Measurements from ENCODE around the gene TRRAP. TPM values are rescaled to one million over a fixed set of nuclear protein-coding genes. Genes with fewer than 3 reads are reported as not detected.
A peak's percentile ranks its signal among the peaks of the same experiment; 100 is the strongest.

The TRRAP gene
- total and polyA plus RNA-seq, 2 of the 4 experiments (the other 2 are of a cell fraction) = 12.5 to 18.1 TPM

DNA sequence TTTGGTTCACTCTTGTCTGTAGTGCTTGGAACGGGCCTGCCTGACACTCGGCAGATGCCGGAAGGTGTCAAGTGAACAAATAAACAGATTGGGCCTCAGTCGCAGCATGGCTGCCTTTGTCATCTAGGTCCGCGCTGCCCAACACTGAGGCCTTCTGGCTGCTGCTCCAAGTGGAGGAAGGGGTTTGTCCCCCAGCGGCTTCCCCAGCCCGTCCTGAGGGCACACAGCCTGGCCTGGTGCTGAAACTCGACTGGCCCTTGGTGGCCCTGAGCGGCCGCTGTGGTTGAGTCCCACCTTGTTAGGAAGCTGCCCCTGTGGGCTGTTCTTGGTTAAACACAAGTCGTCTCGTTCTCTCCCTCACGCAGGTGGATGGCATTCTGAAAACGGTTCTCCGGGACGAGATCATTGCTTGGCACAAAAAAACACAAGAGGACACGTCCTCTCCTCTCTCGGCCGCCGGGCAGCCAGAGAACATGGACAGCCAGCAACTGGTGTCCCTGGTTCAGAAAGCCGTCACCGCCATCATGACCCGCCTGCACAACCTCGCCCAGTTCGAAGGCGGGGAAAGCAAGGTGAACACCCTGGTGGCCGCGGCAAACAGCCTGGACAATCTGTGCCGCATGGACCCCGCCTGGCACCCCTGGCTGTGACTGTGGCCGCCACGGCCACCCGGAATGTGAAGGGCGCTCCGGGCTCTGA is 133.5 kb downstream of the TRRAP start:
- H4K8ac ChIP-seq (ENCODE audit: low read depth in 2 of 2, low read length in 2 of 2) = no peak overlapping the region
- H2AFZ ChIP-seq (replicated peaks; ENCODE audit: low read length, poor library complexity) = no peak overlapping the region
- POLR2A ChIA-PET (ENCODE audit: unreplicated experiment) = no interaction called here
- peaks cover 0 to 8% of the 10 kb centered on the region in 2 experiments; a peak in 2 of 4 replicates for H3K79me1 ChIP-seq (ENCODE audit: low read depth in 1 of 2, low read length in 2 of 2)
- H3K9ac ChIP-seq (ENCODE audit: low read depth, low read length) = no peak overlapping the region
- H3K56ac ChIP-seq (ENCODE audit: extremely low read depth, insufficient read depth, low read length) = no peak overlapping the region
- no peak overlapping the region for H2AK5ac ChIP-seq (ENCODE audit: low read depth, low read length)
- H3K4ac ChIP-seq (ENCODE audit: low read depth, low read length) = no peak overlapping the region
- H3K18ac ChIP-seq (ENCODE audit: low read depth, low read length) = no peak overlapping the region
- CTCF ChIA-PET = no interaction called here
- H2BK15ac ChIP-seq (ENCODE audit: low read depth, low read length) = no peak overlapping the region
- H3K4me1 ChIP-seq (ENCODE audit: control insufficient read depth, insufficient read depth, low read length) = no peaks in the 10 kb centered on the region
- no peak overlapping the region for H3K23ac ChIP-seq (ENCODE audit: low read depth, low read length)
- ATAC-seq (ENCODE audit: low read depth) (no peak), DNase-seq (no peak)
- H2BK120ac ChIP-seq (ENCODE audit: low read depth, low read length) = no peak overlapping the region
- no TSS peak for BruUV-seq (replicated peaks)
- WGBS, 2 experiments (ENCODE audit: extremely low coverage in 2 of 2, insufficient read length in 1 of 2) = 88% methylated on average over 15 of the region's 36 CpGs; no CpG with 5 or more reads in 1 of the 2 experiments
- H3K27ac ChIP-seq (ENCODE audit: insufficient read depth, low read length) = no peak overlapping the region
- peaks cover 5% of the 10 kb centered on the region; the same call in 1 of the 2 replicates for H4K20me1 ChIP-seq (ENCODE audit: insufficient read depth, low read length)
- no peak overlapping the region for H3K4me3 ChIP-seq (ENCODE audit: insufficient read depth, low read depth, low read length)
- H3K9me1 ChIP-seq (ENCODE audit: insufficient read depth, low read length) = 0 out of 2 replicates have a peak, but pooled peaks cover 4% of the 10 kb centered on the region
- H3K9me3 ChIP-seq (ENCODE audit: control insufficient read depth, insufficient read depth, low read length) = no peaks in the 10 kb centered on the region
- in situ Hi-C loops (cut with MboI; ENCODE audit: low sequenced_read_pairs) (no loop called here), dilution Hi-C loops (cut with HindIII; ENCODE audit: low sequenced_read_pairs, unreplicated experiment) (no loop called here), intact Hi-C loops (cut with micrococcal nuclease) (no loop called here)
- no peak overlapping the region for H4K91ac ChIP-seq (ENCODE audit: insufficient read depth, low read depth, low read length)
- no peak overlapping the region for H2BK5ac ChIP-seq (ENCODE audit: low read depth, low read length, poor library complexity, severe bottlenecking)
- H3K36me3 ChIP-seq (ENCODE audit: control insufficient read depth, insufficient read depth, low read length) = peaks cover 66% of the 10 kb centered on the region
- peak overlapping the region; percentile 31 for H2AK9ac ChIP-seq (replicated peaks; ENCODE audit: low read depth, low read length, poor library complexity)
- TF ChIP-seq FOS (IDR thresholded peaks at IDR 0.05; ENCODE audit: low read depth, low read length) = no peak
- no peak for TF ChIP-seq CHD1 (IDR thresholded peaks at IDR 0.05; ENCODE audit: low read depth, low read length)
- TF ChIP-seq CEBPB (IDR thresholded peaks at IDR 0.05; ENCODE audit: low read depth, low read length) = no peak
- no peak for TF ChIP-seq POLR2A (IDR thresholded peaks at IDR 0.05; ENCODE audit: low read depth, low read length)
- TF ChIP-seq RCOR1 (IDR thresholded peaks at IDR 0.05; ENCODE audit: insufficient replicate concordance, low read length) = no peak
- H3K27me3 ChIP-seq (ENCODE audit: control insufficient read depth, insufficient read depth, low read length) = no peaks in the 10 kb centered on the region
- H3K14ac ChIP-seq (replicated peaks; ENCODE audit: low read depth, low read length) = no peak overlapping the region
- no peak overlapping the region for H3K4me2 ChIP-seq (ENCODE audit: low read depth, low read length)
- no peak overlapping the region for H4K5ac ChIP-seq (ENCODE audit: low read depth, low read length)
- no peak overlapping the region for H2BK20ac ChIP-seq (ENCODE audit: low read depth, low read length)
